ENCODE measurements around the gene SRSF2. TPM values are rescaled to one million over a fixed set of nuclear protein-coding genes. Genes with fewer than 3 reads are reported as not detected.
A peak's percentile ranks its signal among the peaks of the same experiment; 100 is the strongest.

SRSF2 gene
- polyA plus RNA-seq (2013, experiment 1 of 2): 413 TPM
- polyA plus RNA-seq (2013, experiment 2 of 2): 341 TPM

- Histone ChIP-seq H3K4me3 (ENCODE audit: low read length) (peak within 1 kb of the TSS; percentile 97), H3K9ac (ENCODE audit: low read depth, low read length) (peak within 1 kb of the TSS; percentile 100), H3K9me3 (ENCODE audit: insufficient read depth, low read depth, low read length) (no peaks in the 10 kb centered on the region), H3K4me1 (ENCODE audit: insufficient read depth, low read length) (peaks cover 14% of the 10 kb centered on the region), H3K27ac (ENCODE audit: low read depth, low read length) (peak within 1 kb of the TSS; percentile 98), H3K36me3 (ENCODE audit: insufficient read depth, low read length) (peaks cover 52% of the 10 kb centered on the region), H3K27me3 (ENCODE audit: insufficient read depth, low read length) (no peaks in the 10 kb centered on the region)
- under 1% methylated on average over 60 of the region's 60 CpGs for WGBS
Observed at GRCh38 chr17:76737082-76737675, at the start of gene SRSF2. TSS of gene SRSF2 (minus strand) at chr17:76737331. CDS start at chr17:76737160, 171 bp downstream.

- Histone ChIP-seq H3K27ac (ENCODE audit: low read depth, low read length) (no peak overlapping the region), H3K9me3 (ENCODE audit: insufficient read depth, low read depth, low read length) (no peaks in the 10 kb centered on the region), H3K4me1 (ENCODE audit: insufficient read depth, low read length) (no peaks in the 10 kb centered on the region), H3K9ac (ENCODE audit: low read depth, low read length) (no peak overlapping the region), H3K4me3 (ENCODE audit: low read length) (no peak overlapping the region), H3K36me3 (ENCODE audit: insufficient read depth, low read length) (peaks cover 6% of the 10 kb centered on the region), H3K27me3 (ENCODE audit: insufficient read depth, low read length) (no peaks in the 10 kb centered on the region)
- 93% methylated on average over 3 of the region's 3 CpGs for WGBS
Observed at GRCh38 chr17:76784926-76785325, 47.8 kb upstream of the SRSF2 start.

- no peak overlapping the region for H3K27ac ChIP-seq (ENCODE audit: low read depth, low read length)
- H3K9ac ChIP-seq (ENCODE audit: low read depth, low read length): no peak overlapping the region
- no peaks in the 10 kb centered on the region for H3K27me3 ChIP-seq (ENCODE audit: insufficient read depth, low read length)
- H3K4me3 ChIP-seq (ENCODE audit: low read length): no peak overlapping the region
- peaks cover 13% of the 10 kb centered on the region for H3K36me3 ChIP-seq (ENCODE audit: insufficient read depth, low read length)
- no peaks in the 10 kb centered on the region for H3K4me1 ChIP-seq (ENCODE audit: insufficient read depth, low read length)
- H3K9me3 ChIP-seq (ENCODE audit: insufficient read depth, low read depth, low read length): no peaks in the 10 kb centered on the region
- 96% methylated on average over 3 of the region's 5 CpGs for WGBS
Observed at GRCh38 chr17:76783146-76783545, 46.0 kb upstream of the SRSF2 start.

GRCh38 chr17:76781056-76781982, 44.2 kb upstream of the SRSF2 start:
- Histone ChIP-seq H3K27me3 (ENCODE audit: insufficient read depth, low read length) (no peaks in the 10 kb centered on the region), H3K4me1 (ENCODE audit: insufficient read depth, low read length) (no peaks in the 10 kb centered on the region), H3K9ac (ENCODE audit: low read depth, low read length) (no peak overlapping the region), H3K27ac (ENCODE audit: low read depth, low read length) (no peak overlapping the region), H3K4me3 (ENCODE audit: low read length) (no peak overlapping the region), H3K36me3 (ENCODE audit: insufficient read depth, low read length) (peaks cover 24% of the 10 kb centered on the region), H3K9me3 (ENCODE audit: insufficient read depth, low read depth, low read length) (no peaks in the 10 kb centered on the region)
- 90% methylated on average over 12 of the region's 12 CpGs for WGBS

- no peak overlapping the region for H3K27ac ChIP-seq (ENCODE audit: low read depth, low read length)
- no peaks in the 10 kb centered on the region for H3K27me3 ChIP-seq (ENCODE audit: insufficient read depth, low read length)
- H3K4me3 ChIP-seq (ENCODE audit: low read length): no peak overlapping the region
- no peaks in the 10 kb centered on the region for H3K9me3 ChIP-seq (ENCODE audit: insufficient read depth, low read depth, low read length)
- H3K9ac ChIP-seq (ENCODE audit: low read depth, low read length): no peak overlapping the region
- H3K36me3 ChIP-seq (ENCODE audit: insufficient read depth, low read length): peaks cover 48% of the 10 kb centered on the region
- H3K4me1 ChIP-seq (ENCODE audit: insufficient read depth, low read length): no peaks in the 10 kb centered on the region
- WGBS: 93% methylated on average over 10 of the region's 10 CpGs
Observed at GRCh38 chr17:76775021-76775600, 38.0 kb upstream of the SRSF2 start.

- Histone ChIP-seq H3K9me3 (ENCODE audit: insufficient read depth, low read depth, low read length) (no peaks in the 10 kb centered on the region), H3K27ac (ENCODE audit: low read depth, low read length) (peak overlapping the region; percentile 11; the same call in 1 of the 2 replicates), H3K4me3 (ENCODE audit: low read length) (peak overlapping the region; percentile 29; the same call in 1 of the 2 replicates), H3K36me3 (ENCODE audit: insufficient read depth, low read length) (peaks cover 48% of the 10 kb centered on the region), H3K9ac (ENCODE audit: low read depth, low read length) (no peak overlapping the region), H3K27me3 (ENCODE audit: insufficient read depth, low read length) (no peaks in the 10 kb centered on the region), H3K4me1 (ENCODE audit: insufficient read depth, low read length) (no peaks in the 10 kb centered on the region)
- WGBS: 88% methylated on average over 6 of the region's 6 CpGs
Observed at GRCh38 chr17:76772842-76773525, 35.9 kb upstream of the SRSF2 start.

GRCh38 chr17:76758570-76758969, 21.4 kb upstream of the SRSF2 start:
- Histone ChIP-seq H3K9ac (ENCODE audit: low read depth, low read length) (no peak overlapping the region), H3K4me1 (ENCODE audit: insufficient read depth, low read length) (peaks cover 6% of the 10 kb centered on the region), H3K4me3 (ENCODE audit: low read length) (no peak overlapping the region), H3K36me3 (ENCODE audit: insufficient read depth, low read length) (peaks cover 21% of the 10 kb centered on the region), H3K9me3 (ENCODE audit: insufficient read depth, low read depth, low read length) (no peaks in the 10 kb centered on the region), H3K27me3 (ENCODE audit: insufficient read depth, low read length) (no peaks in the 10 kb centered on the region), H3K27ac (ENCODE audit: low read depth, low read length) (no peak overlapping the region)
- 97% methylated on average over 2 of the region's 3 CpGs for WGBS

GRCh38 chr17:76757256-76757655, 20.1 kb upstream of the SRSF2 start:
- Histone ChIP-seq H3K4me1 (ENCODE audit: insufficient read depth, low read length) (no peaks in the 10 kb centered on the region), H3K9me3 (ENCODE audit: insufficient read depth, low read depth, low read length) (no peaks in the 10 kb centered on the region), H3K36me3 (ENCODE audit: insufficient read depth, low read length) (peaks cover 24% of the 10 kb centered on the region), H3K9ac (ENCODE audit: low read depth, low read length) (no peak overlapping the region), H3K4me3 (ENCODE audit: low read length) (no peak overlapping the region), H3K27me3 (ENCODE audit: insufficient read depth, low read length) (no peaks in the 10 kb centered on the region), H3K27ac (ENCODE audit: low read depth, low read length) (no peak overlapping the region)
- 90% methylated on average over 5 of the region's 5 CpGs for WGBS

- Histone ChIP-seq H3K9me3 (ENCODE audit: insufficient read depth, low read depth, low read length) (no peaks in the 10 kb centered on the region), H3K9ac (ENCODE audit: low read depth, low read length) (no peak overlapping the region), H3K27ac (ENCODE audit: low read depth, low read length) (no peak overlapping the region), H3K4me3 (ENCODE audit: low read length) (no peak overlapping the region), H3K36me3 (ENCODE audit: insufficient read depth, low read length) (peaks cover 24% of the 10 kb centered on the region), H3K27me3 (ENCODE audit: insufficient read depth, low read length) (no peaks in the 10 kb centered on the region), H3K4me1 (ENCODE audit: insufficient read depth, low read length) (no peaks in the 10 kb centered on the region)
- WGBS: 95% methylated on average over 1 of the region's 2 CpGs
Observed at GRCh38 chr17:76755285-76755684, 18.2 kb upstream of the SRSF2 start.

GRCh38 chr17:76753061-76753961, 16.2 kb upstream of the SRSF2 start:
- H3K27me3 ChIP-seq (ENCODE audit: insufficient read depth, low read length): no peaks in the 10 kb centered on the region
- no peaks in the 10 kb centered on the region for H3K4me1 ChIP-seq (ENCODE audit: insufficient read depth, low read length)
- no peak overlapping the region for H3K4me3 ChIP-seq (ENCODE audit: low read length)
- no peaks in the 10 kb centered on the region for H3K9me3 ChIP-seq (ENCODE audit: insufficient read depth, low read depth, low read length)
- no peak overlapping the region for H3K9ac ChIP-seq (ENCODE audit: low read depth, low read length)
- peaks cover 24% of the 10 kb centered on the region for H3K36me3 ChIP-seq (ENCODE audit: insufficient read depth, low read length)
- no peak overlapping the region for H3K27ac ChIP-seq (ENCODE audit: low read depth, low read length)
- WGBS: 94% methylated on average over 12 of the region's 12 CpGs
